GM12878 (cell line): ENCODE results near the gene USP16. TPM values are rescaled to one million over a fixed set of nuclear protein-coding genes. Genes with fewer than 3 reads are reported as not detected.

Source experiments
- ATAC-seq: fragments of 200-7000 bp; cut with Tn5 transposase; 3 replicates; pipeline ENCODE4 v1.9.1; 2020; ENCODE audit warnings: mild to moderate bottlenecking, moderate library complexity
- BruUV-seq: library from RNA; stranded (reverse); fragments of 400-500 nt; replicated peaks from 2 replicates; lab custom pipeline; 2021; lab: Mats Ljungman, UMichigan
- CTCF ChIA-PET: fragments of 300-600 bp; sonication (Branson Sonifier 250); formaldehyde crosslinking; extraction: SDS; loops from one replicate; lab custom pipeline; 2021; ENCODE audit warnings: inconsistent platforms; lab: Yijun Ruan, JAX
- POLR2A ChIA-PET: fragments of 350-600 bp; formaldehyde crosslinking; extraction: SDS; loops from one replicate; lab custom pipeline; 2021; ENCODE audit warnings: inconsistent platforms; lab: Charles Lee
- RAD21 ChIA-PET: fragments of 300-600 bp; sonication (Branson Sonifier 250); formaldehyde crosslinking; loops from one replicate; lab custom pipeline; 2023; ENCODE audit warnings: antibody characterized with exemption; ENCODE audit not compliant: unreplicated experiment; lab: Charles Lee
- SMC1A ChIA-PET: fragments of 300-600 bp; sonication (Branson Sonifier 250); formaldehyde crosslinking; loops from one replicate; lab custom pipeline; 2023; ENCODE audit not compliant: unreplicated experiment, uncharacterized antibody; lab: Charles Lee
- DNase-seq: peaks from one replicate; pipeline ENCODE4 v3.0.0-alpha.2; 2011; ENCODE audit warnings: low read depth, low spot score
- FAIRE-seq: peaks from 3 replicates; lab custom pipeline; 2011; peaks lifted over from hg19 to GRCh38; lab: Jason Lieb, UNC
- H2AFZ ChIP-seq: 2 replicates; pipeline ENCODE4 v1.6.0; 2011; ENCODE audit warnings: low read depth, low read length, control low read depth; ENCODE audit not compliant: control insufficient read depth
- H3K27ac ChIP-seq: 2 replicates; pipeline ENCODE4 v1.5.1; 2011; ENCODE audit warnings: control low read depth; ENCODE audit not compliant: control insufficient read depth, insufficient read depth
- H3K27me3 ChIP-seq, 2 experiments: replicated peaks in 1 of 2; 2 replicates each; pipeline versions ENCODE4 v1.6.0 to v1.6.1; 2011; ENCODE audit warnings: low read length in 1 of 2; ENCODE audit not compliant: control insufficient read depth in 2 of 2, insufficient read depth in 2 of 2
- H3K36me3 ChIP-seq, 2 experiments: 2 replicates each; pipeline ENCODE4 v1.5.1; 2011; ENCODE audit warnings: low read length in 1 of 2; ENCODE audit not compliant: control insufficient read depth in 2 of 2, insufficient read depth in 2 of 2
- H3K4me1 ChIP-seq: 2 replicates; pipeline ENCODE4 v1.6.1; 2011; ENCODE audit warnings: mild to moderate bottlenecking, low read length, moderate library complexity, mixed read lengths; ENCODE audit not compliant: control insufficient read depth, insufficient read depth
- H3K4me2 ChIP-seq: 2 replicates; pipeline ENCODE4 v1.6.0; 2011; ENCODE audit warnings: control low read depth; ENCODE audit not compliant: control insufficient read depth, insufficient read depth
- H3K4me3 ChIP-seq: fragments of 200-600 bp; sonication (generic); 2 replicates; pipeline ENCODE4 v1.5.1; 2016
- H3K79me2 ChIP-seq: 2 replicates; pipeline ENCODE4 v1.6.0; 2011; ENCODE audit warnings: low read length; ENCODE audit not compliant: control insufficient read depth, insufficient read depth
- H3K9ac ChIP-seq: 2 replicates; pipeline ENCODE4 v1.8.0; 2011; ENCODE audit warnings: low read length, control low read depth, mixed read lengths; ENCODE audit not compliant: control insufficient read depth, insufficient read depth
- H3K9me3 ChIP-seq: replicated peaks from 3 replicates; pipeline ENCODE4 v1.5.1; 2011; ENCODE audit warnings: mild to moderate bottlenecking, low read length; ENCODE audit not compliant: control insufficient read depth, insufficient read depth
- H4K20me1 ChIP-seq: 2 replicates; pipeline ENCODE4 v1.6.0; 2011; ENCODE audit not compliant: control insufficient read depth, insufficient read depth
- CBFB ChIP-seq: IDR thresholded peaks from 2 replicates; pipeline ENCODE4 v1.6.1; 2016; ENCODE audit warnings: antibody characterized with exemption, low read depth
- CEBPZ ChIP-seq: fragments of 150-350 bp; IDR thresholded peaks from 2 replicates; pipeline ENCODE4 v1.6.1; 2016; ENCODE audit warnings: low read depth, low read length
- CREB1 ChIP-seq: IDR thresholded peaks from 2 replicates; pipeline ENCODE4 v1.6.1; 2012; ENCODE audit warnings: low read depth, mild to moderate bottlenecking, inconsistent platforms
- CREM ChIP-seq: IDR thresholded peaks from 2 replicates; pipeline ENCODE4 v1.6.1; 2014; ENCODE audit warnings: antibody characterized with exemption, low read depth
- HCFC1 ChIP-seq: fragments of 150-350 bp; IDR thresholded peaks from 2 replicates; pipeline ENCODE4 v1.6.1; 2014; ENCODE audit warnings: low read length
- IRF3 ChIP-seq: fragments of 450-650 bp; IDR thresholded peaks from 2 replicates; pipeline ENCODE4 v1.6.1; 2014; ENCODE audit warnings: mild to moderate bottlenecking
- KLF5 ChIP-seq: fragments of 450-650 bp; IDR thresholded peaks from 2 replicates; pipeline ENCODE4 v1.6.1; 2014; ENCODE audit warnings: mild to moderate bottlenecking; ENCODE audit not compliant: partially characterized antibody
- NR2C2 ChIP-seq: IDR thresholded peaks from 2 replicates; pipeline ENCODE4 v1.6.1; 2011; ENCODE audit warnings: borderline replicate concordance, low read depth; ENCODE audit not compliant: control insufficient read depth, insufficient read length
- POLR2AphosphoS2 ChIP-seq: IDR thresholded peaks from 2 replicates; pipeline ENCODE4 v1.6.1; 2011; ENCODE audit warnings: low read depth, mild to moderate bottlenecking, low read length, improper control_type of control experiment, moderate library complexity
- RAD21 ChIP-seq: IDR thresholded peaks from 2 replicates; pipeline ENCODE4 v1.6.1; 2011; ENCODE audit warnings: mild to moderate bottlenecking, low read depth, low read length, moderate library complexity; ENCODE audit not compliant: insufficient read depth
- RCOR1 ChIP-seq: conservative IDR thresholded peaks from 2 replicates; pipeline ENCODE4 v1.6.1; 2012; ENCODE audit warnings: low read depth, low read length, improper control_type of control experiment
- SREBF2 ChIP-seq: IDR thresholded peaks from 2 replicates; pipeline ENCODE4 v1.6.1; 2012; ENCODE audit warnings: mild to moderate bottlenecking, low read length
- USF1 ChIP-seq: IDR thresholded peaks from 2 replicates; pipeline ENCODE4 v1.6.1; 2011; ENCODE audit warnings: borderline replicate concordance, low read depth, mild to moderate bottlenecking, moderate library complexity, mixed read lengths, low read length; ENCODE audit not compliant: insufficient read depth; ENCODE audit errors: extremely low read length
- WGBS: methylation state at CpG from one replicate; pipeline ENCODE4 v1.1.6; 2016; ENCODE audit warnings: low lambda C conversion rate; ENCODE audit not compliant: insufficient replicate concordance, insufficient coverage; ENCODE audit errors: missing lambda C conversion rate; 5-methylcytosine and 5-hydroxymethylcytosine counted together
- in situ Hi-C: fragments of 300-500 bp; cut with MboI; formaldehyde crosslinking; loops from 9 replicates; pipeline ENCODE4 v1.14.3; 2018; ENCODE audit warnings: mixed read lengths
- intact Hi-C: fragments of 100-400 bp; cut with micrococcal nuclease; formaldehyde crosslinking; loops from one replicate; pipeline ENCODE4 v1.14.2; 2022; ENCODE audit not compliant: unreplicated experiment
- polyA plus RNA-seq, 11 experiments: library from polyadenylated mRNA; depleted of rRNA in 4 of 11; unstranded in 6 of 11; stranded (reverse) in 5 of 11; fragments of >200 nt; fragmentation: Nextera tagmentation in 4 of 11; fragmentation: Illumina TruSeq in 1 of 11; extraction: Ambion mirVana in 4 of 11; extraction: Trizol in 1 of 11; gene quantifications; 1 replicate in 1 of 11; 2 replicates in 10 of 11; pipeline versions ENCODE4 v1.2.1 to v1.2.3, GENCODE V29; 2011 to 2016; ENCODE audit warnings: inconsistent platforms in 2 of 11, missing spikeins in 2 of 11, low read depth in 1 of 11
- total RNA-seq, 4 experiments: library from RNA; depleted of rRNA in 3 of 4; stranded (reverse); fragments of >200 nt in 3 of 4; fragmentation: Illumina TruSeq in 1 of 4; extraction: Trizol in 1 of 4; gene quantifications; 2 replicates each; pipeline versions ENCODE4 v1.2.1 to v1.2.3, GENCODE V29; 2013 to 2021

Gene USP16
- total and polyA plus RNA-seq, 10 of the 15 experiments (the other 5 are each of a cell fraction or from before 2014, with no cell fraction given), result 29.5 to 68.7 (median 52.3) TPM

GRCh38 chr21:29091033-29091432, 66.6 kb downstream of the USP16 start (continued):
- TF ChIP-seq USF1 (no peak), CREM (no peak), RCOR1 (no peak), POLR2AphosphoS2 (no peak), KLF5 (no peak)

GRCh38 chr21:29092102-29092959, 67.9 kb downstream of the USP16 start:
- Histone ChIP-seq H3K36me3 (peaks cover 0 to 4% of the 10 kb centered on the region in 2 experiments; a peak in 1 of 4 replicates), H3K79me2 (no peaks in the 10 kb centered on the region), H4K20me1 (no peaks in the 10 kb centered on the region), H3K4me3 (no peak overlapping the region), H3K4me1 (no peaks in the 10 kb centered on the region), H2AFZ (no peak overlapping the region), H3K27ac (no peak overlapping the region), H3K9ac (no peak overlapping the region), H3K9me3 (no peaks in the 10 kb centered on the region), H3K27me3 (no peaks in the 10 kb centered on the region), H3K4me2 (no peak overlapping the region)
- ATAC-seq, result no peak
- ChIA-PET SMC1A (interaction anchor here (0.8 to 10.3 kb wide), 20 partner anchors 10 to 384 kb away, joined by 3 to 114 read pairs (median 4); no protein-coding TSS in a partner anchor), CTCF (interaction anchor here (0.7 to 12.5 kb wide), 6 partner anchors 10 to 280 kb away, joined by 3 to 235 read pairs (median 4); no protein-coding TSS in a partner anchor), POLR2A (no interaction called here), RAD21 (interaction anchor here (0.7 to 8.6 kb wide), 6 partner anchors 10 to 284 kb away, joined by 3 to 85 read pairs (median 5); no protein-coding TSS in a partner anchor)
- in situ Hi-C loops (no loop called here), intact Hi-C loops (loop anchor here (10.0 kb wide), 1 partner anchor 382 kb away; no protein-coding TSS in a partner anchor)
- WGBS, result 44% methylated on average over 9 of the region's 9 CpGs
- FAIRE-seq, result no peak
- no TSS peak for BruUV-seq
- DNase-seq, result no peak
- TF ChIP-seq RAD21 (peak; percentile 38), CREB1 (no peak), IRF3 (no peak), CEBPZ (no peak), CBFB (no peak), NR2C2 (no peak), HCFC1 (no peak), SREBF2 (no peak)
